Lower leg skin (tissue), 4 donors: ENCODE results near the gene SHROOM3. TPM values are rescaled to one million over a fixed set of nuclear protein-coding genes. Genes with fewer than 3 reads are reported as not detected.

Experiments used
- DNase-seq, 2 donors: peaks; one replicate each; pipeline ENCODE4 v3.0.0-alpha.2; 2019; ENCODE audit warnings: low spot score in 2 of 2
- H3K4me3 ChIP-seq: fragments of 200-600 bp; sonication (generic); 2 replicates; pipeline ENCODE4 v1.5.1; 2017; ENCODE audit warnings: mild to moderate bottlenecking, low read depth; ENCODE audit not compliant: poor library complexity, severe bottlenecking
- CTCF ChIP-seq, 3 donors: fragments of 450-650 bp; IDR thresholded peaks; one replicate each; pipeline ENCODE4 v1.5.1; 2016; ENCODE audit warnings: antibody characterized with exemption in 3 of 3, mild to moderate bottlenecking in 3 of 3, moderate library complexity in 2 of 3
- POLR2A ChIP-seq, 2 donors: fragments of 450-650 bp; IDR thresholded peaks; one replicate each; pipeline ENCODE4 v1.6.1; 2016 to 2017; ENCODE audit warnings: antibody characterized with exemption in 2 of 2, mild to moderate bottlenecking in 1 of 2, moderate library complexity in 1 of 2
- WGBS, 2 donors: methylation state at CpG; one replicate each; pipeline ENCODE4 v1.1.5; 2018; 5-methylcytosine and 5-hydroxymethylcytosine counted together
- intact Hi-C: fragments of 100-400 bp; cut with DNase I; formaldehyde crosslinking; loops from one replicate; pipeline ENCODE4 v1.15.0; 2023; ENCODE audit warnings: low total_unique reads
- total RNA-seq, 4 donors: library from RNA; depleted of rRNA; stranded (reverse); fragments of >200 nt; gene quantifications; one replicate each; pipeline ENCODE4 v1.1.0, GENCODE V29; 2016

SHROOM3 gene
- total RNA-seq, 4 donors from 2014 or later, result 37.7 to 88.8 (median 44.0) TPM

- no peak for DNase-seq
- no peak overlapping the region for H3K4me3 ChIP-seq
- intact Hi-C loops, result no loop called here
- TF ChIP-seq POLR2A (IDR thresholded peaks at IDR 0.05) (no peak), CTCF (IDR thresholded peaks at IDR 0.05) (no peak)
Measured at GRCh38 chr4:76795243-76795642, 360.2 kb downstream of the SHROOM3 start.

- intact Hi-C loops, result no loop called here
- WGBS, 2 donors, result 74 to 85% methylated on average over 7 of the region's 7 CpGs
- DNase-seq, result no peak
Measured at GRCh38 chr4:76799140-76799539, 364.1 kb downstream of the SHROOM3 start.

GRCh38 chr4:76799718-76800117, 364.7 kb downstream of the SHROOM3 start:
- H3K4me3 ChIP-seq, result no peak overlapping the region
- intact Hi-C loops, result no loop called here
- DNase-seq, result no peak
- TF ChIP-seq CTCF (IDR thresholded peaks at IDR 0.05) (no peak), POLR2A (IDR thresholded peaks at IDR 0.05) (no peak)

More at GRCh38 chr4:76799140-76799539, 364.1 kb downstream of the SHROOM3 start:
- no peak overlapping the region for H3K4me3 ChIP-seq
- TF ChIP-seq POLR2A (IDR thresholded peaks at IDR 0.05) (no peak), CTCF (IDR thresholded peaks at IDR 0.05) (no peak)

- intact Hi-C loops, result no loop called here
- DNase-seq, result no peak
- 84% methylated on average over 6 of the region's 6 CpGs for WGBS, 2 donors
- TF ChIP-seq CTCF (IDR thresholded peaks at IDR 0.05), result no peak
- TF ChIP-seq POLR2A (IDR thresholded peaks at IDR 0.05), result no peak
- H3K4me3 ChIP-seq, result no peak overlapping the region
Measured at GRCh38 chr4:76800902-76801301, 365.9 kb downstream of the SHROOM3 start.

- no peak for DNase-seq
- WGBS, 2 donors, result 48 to 50% methylated on average over 34 to 37 of the region's 37 CpGs
- H3K4me3 ChIP-seq, result no peak overlapping the region
- intact Hi-C loops, result no loop called here
- TF ChIP-seq CTCF (IDR thresholded peaks at IDR 0.05) (no peak), POLR2A (IDR thresholded peaks at IDR 0.05) (no peak)
Measured at GRCh38 chr4:76801621-76802235, 366.7 kb downstream of the SHROOM3 start.
